ENCODE results near the gene NTRK3.

- TF ChIP-seq CTCF (IDR thresholded peaks at IDR 0.05; ENCODE audit: insufficient read depth, low read length) (no peak), POLR2AphosphoS5 (IDR thresholded peaks at IDR 0.05; ENCODE audit: low read depth) (no peak)
- TF ChIP-seq, protein P1, sequence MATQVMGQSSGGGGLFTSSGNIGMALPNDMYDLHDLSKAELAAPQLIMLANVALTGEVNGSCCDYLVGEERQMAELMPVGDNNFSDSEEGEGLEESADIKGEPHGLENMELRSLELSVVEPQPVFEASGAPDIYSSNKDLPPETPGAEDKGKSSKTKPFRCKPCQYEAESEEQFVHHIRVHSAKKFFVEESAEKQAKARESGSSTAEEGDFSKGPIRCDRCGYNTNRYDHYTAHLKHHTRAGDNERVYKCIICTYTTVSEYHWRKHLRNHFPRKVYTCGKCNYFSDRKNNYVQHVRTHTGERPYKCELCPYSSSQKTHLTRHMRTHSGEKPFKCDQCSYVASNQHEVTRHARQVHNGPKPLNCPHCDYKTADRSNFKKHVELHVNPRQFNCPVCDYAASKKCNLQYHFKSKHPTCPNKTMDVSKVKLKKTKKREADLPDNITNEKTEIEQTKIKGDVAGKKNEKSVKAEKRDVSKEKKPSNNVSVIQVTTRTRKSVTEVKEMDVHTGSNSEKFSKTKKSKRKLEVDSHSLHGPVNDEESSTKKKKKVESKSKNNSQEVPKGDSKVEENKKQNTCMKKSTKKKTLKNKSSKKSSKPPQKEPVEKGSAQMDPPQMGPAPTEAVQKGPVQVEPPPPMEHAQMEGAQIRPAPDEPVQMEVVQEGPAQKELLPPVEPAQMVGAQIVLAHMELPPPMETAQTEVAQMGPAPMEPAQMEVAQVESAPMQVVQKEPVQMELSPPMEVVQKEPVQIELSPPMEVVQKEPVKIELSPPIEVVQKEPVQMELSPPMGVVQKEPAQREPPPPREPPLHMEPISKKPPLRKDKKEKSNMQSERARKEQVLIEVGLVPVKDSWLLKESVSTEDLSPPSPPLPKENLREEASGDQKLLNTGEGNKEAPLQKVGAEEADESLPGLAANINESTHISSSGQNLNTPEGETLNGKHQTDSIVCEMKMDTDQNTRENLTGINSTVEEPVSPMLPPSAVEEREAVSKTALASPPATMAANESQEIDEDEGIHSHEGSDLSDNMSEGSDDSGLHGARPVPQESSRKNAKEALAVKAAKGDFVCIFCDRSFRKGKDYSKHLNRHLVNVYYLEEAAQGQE (IDR thresholded peaks at IDR 0.05; ENCODE audit: insufficient replicate concordance, low read depth): no peak
Observed at GRCh38 chr15:87941606-87942005, 314.9 kb downstream of the NTRK3 start.
